SU-DHL-6 (cell line): Measurements from ENCODE around the gene NEU2.

Experiments
- H2AFZ ChIP-seq: fragments of 200-600 bp; sonication (generic); 2 replicates; pipeline ENCODE4 v1.6.1; 2014; ENCODE audit warnings: low read depth, mild to moderate bottlenecking, moderate library complexity, mixed read lengths, antibody characterized with exemption, low read length; ENCODE audit not compliant: severe bottlenecking
- H3F3A ChIP-seq: fragments of 200-600 bp; shearing (Covaris generic); 2 replicates; pipeline ENCODE4 v1.6.0; 2016; ENCODE audit warnings: antibody characterized with exemption, mild to moderate bottlenecking; ENCODE audit not compliant: insufficient read depth
- H3K27ac ChIP-seq: fragments of 200-600 bp; sonication (generic); 2 replicates; pipeline ENCODE4 v1.5.1; 2016; ENCODE audit warnings: low read depth, mild to moderate bottlenecking, low read length, moderate library complexity, mixed read lengths
- H3K27me3 ChIP-seq: fragments of 200-600 bp; sonication (generic), shearing (Covaris generic); 2 replicates; pipeline ENCODE4 v1.6.0; 2014; ENCODE audit warnings: mild to moderate bottlenecking, low read length
- H3K36me3 ChIP-seq: fragments of 200-600 bp; sonication (generic); 2 replicates; pipeline ENCODE4 v1.6.1; 2014; ENCODE audit warnings: mild to moderate bottlenecking, low read length, mixed read lengths
- H3K4me2 ChIP-seq: fragments of 300-600, 200-600 bp; shearing (Covaris generic), sonication (generic); 2 replicates; pipeline ENCODE4 v1.6.0; 2014; ENCODE audit warnings: low read length, low read depth, mild to moderate bottlenecking; ENCODE audit not compliant: poor library complexity, severe bottlenecking
- H3K4me3 ChIP-seq: fragments of 200-600 bp; sonication (generic); 2 replicates; pipeline ENCODE4 v1.5.1; 2014; ENCODE audit warnings: antibody characterized with exemption, low read length, mild to moderate bottlenecking, mixed read lengths; ENCODE audit not compliant: insufficient read depth, poor library complexity, severe bottlenecking
- H3K79me2 ChIP-seq: fragments of 200-600 bp; sonication (generic); 2 replicates; pipeline ENCODE4 v1.6.1; 2014; ENCODE audit warnings: mild to moderate bottlenecking, low read length, moderate library complexity; ENCODE audit not compliant: insufficient read depth
- H3K9ac ChIP-seq: fragments of 200-600 bp; sonication (generic); 2 replicates; pipeline ENCODE4 v1.7.0; 2014; ENCODE audit warnings: mild to moderate bottlenecking, low read length
- H3K9me2 ChIP-seq: fragments of 200-600 bp; sonication (generic); replicated peaks from 2 replicates; pipeline ENCODE4 v1.6.1; 2014; ENCODE audit warnings: low read length; ENCODE audit not compliant: insufficient read depth
- H3K9me3 ChIP-seq: fragments of 200-600 bp; sonication (generic); 2 replicates; pipeline ENCODE4 v1.6.1; 2014; ENCODE audit warnings: low read length, mixed read lengths; ENCODE audit not compliant: insufficient read depth
- H4K20me1 ChIP-seq: fragments of 200-600 bp; sonication (generic); 2 replicates; pipeline ENCODE4 v1.6.1; 2014; ENCODE audit warnings: low read depth, mild to moderate bottlenecking, antibody characterized with exemption, low read length, moderate library complexity, mixed read lengths
- CTCF ChIP-seq: fragments of 200-600 bp; sonication (generic); IDR thresholded peaks from one replicate; pipeline ENCODE4 v1.5.1; 2017; ENCODE audit warnings: antibody characterized with exemption, mild to moderate bottlenecking, low read length, moderate library complexity; ENCODE audit not compliant: insufficient read depth, poor library complexity, severe bottlenecking
- EZH2phosphoT487 ChIP-seq: fragments of 200-600 bp; sonication (generic), shearing (Covaris generic); conservative IDR thresholded peaks from 2 replicates; pipeline ENCODE4 v1.6.1; 2018; ENCODE audit warnings: mild to moderate bottlenecking, antibody characterized with exemption, low read length, moderate library complexity, mixed read lengths

Gene NEU2

GRCh38 chr2:233037078-233037477 lies 4.6 kb downstream of the NEU2 start:
- Histone ChIP-seq H2AFZ (no peak overlapping the region), H3K4me2 (no peak overlapping the region), H3K79me2 (no peaks in the 10 kb centered on the region), H4K20me1 (no peaks in the 10 kb centered on the region), H3K9ac (no peak overlapping the region), H3K4me3 (no peak overlapping the region), H3F3A (no peaks in the 10 kb centered on the region), H3K27me3 (no peaks in the 10 kb centered on the region), H3K27ac (no peak overlapping the region), H3K9me3 (no peaks in the 10 kb centered on the region), H3K9me2 (no peaks in the 10 kb centered on the region), H3K36me3 (no peaks in the 10 kb centered on the region)
- TF ChIP-seq EZH2phosphoT487 = no peak
- TF ChIP-seq CTCF = no peak

- H4K20me1 ChIP-seq = no peaks in the 10 kb centered on the region
- no peaks in the 10 kb centered on the region for H3K79me2 ChIP-seq
- H3K9me2 ChIP-seq = no peaks in the 10 kb centered on the region
- no peaks in the 10 kb centered on the region for H3K9me3 ChIP-seq
- H3K4me2 ChIP-seq = no peak overlapping the region
- H3F3A ChIP-seq = no peaks in the 10 kb centered on the region
- no peak overlapping the region for H3K4me3 ChIP-seq
- no peak overlapping the region for H2AFZ ChIP-seq
- no peaks in the 10 kb centered on the region for H3K36me3 ChIP-seq
- H3K27me3 ChIP-seq = no peaks in the 10 kb centered on the region
- no peak overlapping the region for H3K27ac ChIP-seq
- no peak overlapping the region for H3K9ac ChIP-seq
- TF ChIP-seq EZH2phosphoT487 (no peak), CTCF (no peak)
These were observed 6.9 kb downstream of the NEU2 start for GRCh38 chr2:233039212-233039845.

- H3K9me2 ChIP-seq = no peaks in the 10 kb centered on the region
- H3K36me3 ChIP-seq = no peaks in the 10 kb centered on the region
- no peaks in the 10 kb centered on the region for H3K27me3 ChIP-seq
- H3K9ac ChIP-seq = no peak overlapping the region
- no peak overlapping the region for H3K4me2 ChIP-seq
- H3K9me3 ChIP-seq = no peaks in the 10 kb centered on the region
- H3F3A ChIP-seq = no peaks in the 10 kb centered on the region
- H2AFZ ChIP-seq = no peak overlapping the region
- H3K4me3 ChIP-seq = no peak overlapping the region
- no peaks in the 10 kb centered on the region for H3K79me2 ChIP-seq
- H3K27ac ChIP-seq = no peak overlapping the region
- TF ChIP-seq EZH2phosphoT487 = no peak
- H4K20me1 ChIP-seq = no peaks in the 10 kb centered on the region
These were observed 7.5 kb downstream of the NEU2 start for GRCh38 chr2:233039846-233040530.

- Histone ChIP-seq H3K9me2 (no peaks in the 10 kb centered on the region), H3K27ac (no peak overlapping the region), H3K36me3 (no peaks in the 10 kb centered on the region), H3K9ac (no peak overlapping the region), H3K79me2 (no peaks in the 10 kb centered on the region), H3K9me3 (no peaks in the 10 kb centered on the region), H3K27me3 (no peaks in the 10 kb centered on the region), H3K4me2 (no peak overlapping the region), H3K4me3 (no peak overlapping the region), H4K20me1 (no peaks in the 10 kb centered on the region), H3F3A (no peaks in the 10 kb centered on the region), H2AFZ (no peak overlapping the region)
- TF ChIP-seq CTCF (no peak), EZH2phosphoT487 (no peak)
These were observed 8.1 kb downstream of the NEU2 start for GRCh38 chr2:233040571-233040970.
